GM12801 (cell line): ENCODE results near the gene MRFAP1L1.

Experiments used
- TF ChIP-seq, protein P1 (sequence below): IDR thresholded peaks from one replicate; pipeline ENCODE4 v1.5.1; 2011; ENCODE audit warnings: control low read depth; ENCODE audit not compliant: insufficient read length; ENCODE audit errors: extremely low read depth

MRFAP1L1 gene

DNA sequence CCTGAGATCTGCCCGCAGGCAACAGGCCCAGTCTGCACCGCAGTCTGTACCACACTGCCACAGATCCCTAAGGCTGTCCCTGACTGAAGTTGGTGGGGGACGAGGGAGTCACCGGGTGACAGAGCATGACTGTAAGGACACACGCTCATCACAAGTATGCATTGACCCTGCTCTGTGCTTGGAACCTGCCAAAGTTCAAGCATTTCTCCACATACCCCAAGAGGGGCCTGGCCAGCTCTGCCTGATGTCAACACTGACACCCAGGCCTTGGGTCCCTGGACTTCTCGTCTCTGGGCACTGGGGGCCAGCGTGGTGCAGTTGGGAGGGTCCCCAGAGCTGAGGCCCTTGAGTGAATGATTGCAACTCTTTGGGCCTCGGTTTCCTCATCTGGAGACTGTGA, 14.2 kb upstream of the MRFAP1L1 start:
- TF ChIP-seq, protein P1, sequence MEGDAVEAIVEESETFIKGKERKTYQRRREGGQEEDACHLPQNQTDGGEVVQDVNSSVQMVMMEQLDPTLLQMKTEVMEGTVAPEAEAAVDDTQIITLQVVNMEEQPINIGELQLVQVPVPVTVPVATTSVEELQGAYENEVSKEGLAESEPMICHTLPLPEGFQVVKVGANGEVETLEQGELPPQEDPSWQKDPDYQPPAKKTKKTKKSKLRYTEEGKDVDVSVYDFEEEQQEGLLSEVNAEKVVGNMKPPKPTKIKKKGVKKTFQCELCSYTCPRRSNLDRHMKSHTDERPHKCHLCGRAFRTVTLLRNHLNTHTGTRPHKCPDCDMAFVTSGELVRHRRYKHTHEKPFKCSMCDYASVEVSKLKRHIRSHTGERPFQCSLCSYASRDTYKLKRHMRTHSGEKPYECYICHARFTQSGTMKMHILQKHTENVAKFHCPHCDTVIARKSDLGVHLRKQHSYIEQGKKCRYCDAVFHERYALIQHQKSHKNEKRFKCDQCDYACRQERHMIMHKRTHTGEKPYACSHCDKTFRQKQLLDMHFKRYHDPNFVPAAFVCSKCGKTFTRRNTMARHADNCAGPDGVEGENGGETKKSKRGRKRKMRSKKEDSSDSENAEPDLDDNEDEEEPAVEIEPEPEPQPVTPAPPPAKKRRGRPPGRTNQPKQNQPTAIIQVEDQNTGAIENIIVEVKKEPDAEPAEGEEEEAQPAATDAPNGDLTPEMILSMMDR, result no peak

DNA sequence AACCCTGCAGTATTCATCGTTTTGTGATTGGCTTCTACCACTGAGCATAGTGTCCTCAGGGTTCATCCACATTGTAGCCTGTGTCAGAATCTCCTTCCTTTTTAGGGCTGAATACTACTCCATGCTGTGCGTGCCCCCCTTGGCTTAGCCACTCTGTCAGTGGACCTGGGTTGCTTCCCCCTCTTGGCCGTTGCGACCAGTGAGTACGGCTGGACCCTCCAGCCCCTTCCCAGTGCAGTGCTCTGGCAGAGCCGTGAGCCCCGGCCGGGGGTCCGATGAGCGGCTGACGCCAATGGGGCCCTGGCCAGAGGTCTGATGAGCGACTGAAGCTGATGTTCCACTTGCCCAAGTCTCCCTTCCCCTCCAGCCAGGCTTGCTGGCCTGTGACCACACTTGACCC, 13.2 kb upstream of the MRFAP1L1 start:
- TF ChIP-seq, protein P1, result no peak

DNA sequence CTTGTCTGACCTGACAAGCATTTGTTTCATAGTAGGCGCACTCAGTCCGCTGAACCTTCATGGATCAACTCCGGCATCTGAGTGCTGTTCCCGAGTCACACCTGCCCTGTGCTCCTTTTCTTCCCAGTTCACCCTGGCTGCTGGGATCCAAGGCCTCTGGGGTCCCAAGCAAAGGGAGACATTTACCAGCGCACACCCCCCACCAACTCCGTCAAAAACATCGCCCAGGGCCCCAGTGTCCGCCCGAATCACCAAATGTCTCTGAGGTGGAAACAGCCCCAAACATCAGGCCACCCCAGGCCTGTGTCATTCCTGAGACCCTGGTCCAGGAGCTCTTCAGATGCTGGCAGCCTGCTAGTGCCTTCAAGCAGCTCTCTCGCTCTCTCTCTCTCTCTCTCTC, 11.5 kb upstream of the MRFAP1L1 start:
- TF ChIP-seq, protein P1, result no peak

DNA sequence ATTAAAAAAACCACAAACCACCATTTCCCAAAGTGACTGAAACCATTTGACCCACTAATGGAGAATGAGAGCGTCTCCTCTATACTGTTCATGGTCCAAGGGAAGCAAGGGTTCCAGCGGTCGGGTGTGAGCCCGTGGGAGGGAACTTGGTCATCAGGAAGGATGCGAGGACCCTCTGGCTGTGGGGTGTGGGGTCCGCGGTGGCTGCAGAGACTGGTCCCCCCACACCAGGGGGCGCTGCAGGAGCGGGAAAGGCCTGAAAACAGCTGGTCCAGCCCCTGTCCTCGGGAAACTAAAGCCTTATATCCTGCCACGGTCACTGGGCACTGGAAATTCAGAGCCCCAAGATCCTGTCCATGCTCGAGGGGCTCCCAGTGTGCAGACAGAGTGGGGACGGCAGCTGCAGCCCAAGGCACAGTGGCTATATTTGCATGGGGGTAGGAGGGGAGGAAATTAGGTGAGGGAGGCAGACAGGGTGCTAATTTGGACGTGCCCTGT, 10.6 kb upstream of the MRFAP1L1 start:
- TF ChIP-seq, protein P1, result no peak

DNA sequence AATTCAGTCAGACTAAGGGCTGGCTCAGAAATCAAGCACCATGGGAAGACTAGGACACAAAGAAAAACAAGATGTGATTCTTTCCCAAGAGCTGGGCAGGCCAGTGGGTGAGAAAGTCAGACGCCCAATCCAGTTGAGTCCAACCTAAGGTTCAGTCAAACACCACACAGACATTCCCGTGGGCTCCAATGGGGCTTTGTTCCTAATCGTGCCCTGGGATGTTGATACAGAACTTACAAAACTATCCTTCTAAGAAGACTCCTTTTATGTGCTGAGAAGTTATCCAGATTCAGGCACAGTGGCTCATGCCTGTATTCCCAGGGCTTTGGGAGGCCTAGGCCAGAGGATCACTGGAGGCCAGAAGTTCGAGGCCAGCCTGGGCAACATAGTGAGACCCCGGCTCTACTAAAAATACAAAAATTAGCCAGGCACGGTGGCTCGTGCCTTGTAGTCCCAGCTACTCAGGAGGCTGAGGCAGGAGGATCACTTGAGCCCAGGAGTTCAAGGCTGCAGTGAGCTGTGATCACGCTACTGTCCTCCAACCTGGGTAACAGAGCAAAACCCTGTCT, 10.0 kb upstream of the MRFAP1L1 start:
- TF ChIP-seq, protein P1, result no peak

DNA sequence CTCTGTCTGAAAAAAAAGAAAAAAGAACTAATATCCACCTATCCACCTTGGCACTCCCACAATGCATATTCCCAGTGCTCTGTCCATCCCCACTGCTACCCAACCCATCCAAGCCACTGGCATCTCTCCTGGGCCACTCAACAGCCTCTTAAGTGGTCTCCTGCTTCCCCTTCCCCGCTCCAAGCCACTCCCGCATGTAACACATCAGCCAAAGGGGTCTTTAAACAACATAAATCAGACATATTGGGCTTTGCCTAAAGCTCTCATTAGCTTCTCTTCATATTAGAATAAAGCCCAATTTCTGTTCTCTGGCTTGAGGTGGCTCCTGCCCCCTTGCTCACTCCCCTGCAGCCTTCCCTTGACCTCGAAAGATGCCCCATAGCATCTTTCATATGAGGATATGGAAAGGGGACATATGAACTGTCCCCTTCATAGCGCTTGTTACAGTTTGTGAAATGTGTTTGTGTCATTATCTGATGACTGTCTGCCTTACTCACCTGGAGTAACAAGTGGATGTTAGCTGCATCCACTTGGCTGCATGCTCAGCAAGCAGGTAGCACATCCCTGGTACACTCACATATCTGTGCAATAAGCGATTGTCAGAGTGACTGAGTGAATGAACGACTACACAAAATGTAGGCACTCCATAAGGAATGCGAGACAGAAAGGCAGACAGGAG, 9.4 kb upstream of the MRFAP1L1 start:
- TF ChIP-seq, protein P1, result no peak

DNA sequence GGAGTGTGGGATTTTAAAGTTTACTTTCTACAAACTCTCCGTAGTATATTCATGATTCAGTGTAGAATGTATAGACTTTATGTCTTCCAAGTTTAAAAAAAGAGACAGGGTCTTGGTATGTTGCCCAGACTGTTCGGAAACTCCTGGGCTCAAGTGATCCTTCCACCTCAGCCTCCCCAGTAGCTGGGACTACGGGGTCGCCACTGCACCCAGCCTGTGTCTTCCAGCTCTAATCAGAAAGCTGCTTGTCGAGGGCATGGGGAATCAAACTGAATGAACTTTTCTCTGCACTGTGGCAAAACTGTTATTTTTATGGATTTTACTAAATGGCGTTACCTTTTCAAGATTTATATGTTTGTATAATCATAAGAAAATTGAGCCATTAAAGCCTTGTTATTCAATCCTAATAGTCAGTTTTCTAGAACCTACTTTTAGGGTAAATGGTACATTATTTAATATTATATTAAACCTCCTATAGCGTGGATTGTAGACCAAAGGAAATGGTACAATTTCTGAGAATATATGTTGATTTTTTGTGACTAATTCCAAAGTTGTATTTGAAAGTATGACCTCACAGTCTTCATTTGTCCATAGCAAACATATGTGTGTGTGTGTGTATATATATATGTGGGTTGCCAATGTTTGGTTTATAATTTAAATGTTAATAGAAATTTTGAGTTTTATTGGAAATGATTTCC, 7.4 kb upstream of the MRFAP1L1 start:
- TF ChIP-seq, protein P1, result no peak
